Skeletal muscle cell (primary cell): ENCODE measurements around the gene AGXT2.

Experiments
- DNase-seq: peaks from one replicate; pipeline ENCODE4 v3.0.0-alpha.2; 2010; ENCODE audit warnings: low read depth
- H3K4me3 ChIP-seq: 2 replicates; pipeline ENCODE4 v1.5.1; 2011; ENCODE audit warnings: low read depth, mild to moderate bottlenecking, control low read depth, low read length, moderate library complexity

Gene AGXT2

GRCh38 chr5:35047785-35048404 is at the start of gene AGXT2:
Gene AGXT2, minus strand, starts transcription at chr5:35047949. Its CDS starts 57 bp downstream, at chr5:35047892.
- no peak within 1 kb of the TSS for H3K4me3 ChIP-seq
- DNase-seq: no peak

GRCh38 chr5:35096932-35097331 is 49.2 kb upstream of the AGXT2 start:
- DNase-seq: no peak
- H3K4me3 ChIP-seq: no peak overlapping the region

- no peak overlapping the region for H3K4me3 ChIP-seq
- no peak for DNase-seq
These were observed 48.5 kb upstream of the AGXT2 start for GRCh38 chr5:35096216-35096615.

- H3K4me3 ChIP-seq: no peak overlapping the region
- DNase-seq: no peak
These were observed 47.6 kb upstream of the AGXT2 start for GRCh38 chr5:35095366-35095765.

GRCh38 chr5:35094948-35095347 is 47.2 kb upstream of the AGXT2 start:
- no peak for DNase-seq
- no peak overlapping the region for H3K4me3 ChIP-seq

- no peak overlapping the region for H3K4me3 ChIP-seq
- DNase-seq: no peak
These were observed 45.0 kb upstream of the AGXT2 start for GRCh38 chr5:35092703-35093102.

- H3K4me3 ChIP-seq: no peak overlapping the region
- DNase-seq: no peak
These were observed 44.0 kb upstream of the AGXT2 start for GRCh38 chr5:35091704-35092103.

GRCh38 chr5:35089334-35090314 is 41.9 kb upstream of the AGXT2 start:
- no peak for DNase-seq
- no peak overlapping the region for H3K4me3 ChIP-seq

- DNase-seq: no peak
- no peak overlapping the region for H3K4me3 ChIP-seq
These were observed 40.2 kb upstream of the AGXT2 start for GRCh38 chr5:35087991-35088390.

- DNase-seq: no peak
- no peak overlapping the region for H3K4me3 ChIP-seq
These were observed 35.4 kb upstream of the AGXT2 start for GRCh38 chr5:35083150-35083549.

GRCh38 chr5:35082530-35082929 is 34.8 kb upstream of the AGXT2 start:
- no peak for DNase-seq
- no peak overlapping the region for H3K4me3 ChIP-seq

- DNase-seq: no peak
- no peak overlapping the region for H3K4me3 ChIP-seq
These were observed 33.4 kb upstream of the AGXT2 start for GRCh38 chr5:35081134-35081533.

GRCh38 chr5:35073160-35073559 is 25.4 kb upstream of the AGXT2 start:
- no peak overlapping the region for H3K4me3 ChIP-seq
- DNase-seq: no peak

- no peak overlapping the region for H3K4me3 ChIP-seq
- no peak for DNase-seq
These were observed 21.4 kb upstream of the AGXT2 start for GRCh38 chr5:35069188-35069587.

GRCh38 chr5:35067985-35068384 is 20.2 kb upstream of the AGXT2 start:
- no peak for DNase-seq
- H3K4me3 ChIP-seq: no peak overlapping the region

- H3K4me3 ChIP-seq: no peak overlapping the region
- DNase-seq: no peak
These were observed 18.6 kb upstream of the AGXT2 start for GRCh38 chr5:35066260-35066795.

GRCh38 chr5:35063414-35063813 is 15.7 kb upstream of the AGXT2 start:
- H3K4me3 ChIP-seq: no peak overlapping the region
- DNase-seq: no peak

- H3K4me3 ChIP-seq: no peak overlapping the region
- peak; percentile 18 for DNase-seq
These were observed 13.5 kb upstream of the AGXT2 start for GRCh38 chr5:35061211-35061770.

- no peak overlapping the region for H3K4me3 ChIP-seq
- no peak for DNase-seq
These were observed 12.5 kb upstream of the AGXT2 start for GRCh38 chr5:35060236-35060635.

GRCh38 chr5:35059251-35059650 is 11.5 kb upstream of the AGXT2 start:
- DNase-seq: no peak
- no peak overlapping the region for H3K4me3 ChIP-seq
